ENCODE measurements around the gene KCNV2.

Gene KCNV2

GRCh38 chr9:2758898-2759510 lies 41.7 kb downstream of the KCNV2 start:
- DNase-seq (ENCODE audit: low read depth): no peak

- DNase-seq (ENCODE audit: low read depth): no peak
These were observed 44.1 kb downstream of the KCNV2 start for GRCh38 chr9:2761424-2761823.

GRCh38 chr9:2764353-2764752 lies 47.0 kb downstream of the KCNV2 start:
- no peak for DNase-seq (ENCODE audit: low read depth)

- no peak for DNase-seq (ENCODE audit: low read depth)
These were observed 48.1 kb downstream of the KCNV2 start for GRCh38 chr9:2765250-2765880.

GRCh38 chr9:2767800-2768677 lies 50.7 kb downstream of the KCNV2 start:
- no peak for DNase-seq (ENCODE audit: low read depth)

- no peak for DNase-seq (ENCODE audit: low read depth)
These were observed 53.8 kb downstream of the KCNV2 start for GRCh38 chr9:2771087-2771486.

- DNase-seq (ENCODE audit: low read depth): no peak
These were observed 54.4 kb downstream of the KCNV2 start for GRCh38 chr9:2771661-2772060.

GRCh38 chr9:2777454-2777853 lies 60.1 kb downstream of the KCNV2 start:
- DNase-seq (ENCODE audit: low read depth): no peak

GRCh38 chr9:2778816-2779215 lies 61.5 kb downstream of the KCNV2 start:
- DNase-seq (ENCODE audit: low read depth): no peak
